ENCODE measurements around the gene KIF1B.

KIF1B gene

DNA sequence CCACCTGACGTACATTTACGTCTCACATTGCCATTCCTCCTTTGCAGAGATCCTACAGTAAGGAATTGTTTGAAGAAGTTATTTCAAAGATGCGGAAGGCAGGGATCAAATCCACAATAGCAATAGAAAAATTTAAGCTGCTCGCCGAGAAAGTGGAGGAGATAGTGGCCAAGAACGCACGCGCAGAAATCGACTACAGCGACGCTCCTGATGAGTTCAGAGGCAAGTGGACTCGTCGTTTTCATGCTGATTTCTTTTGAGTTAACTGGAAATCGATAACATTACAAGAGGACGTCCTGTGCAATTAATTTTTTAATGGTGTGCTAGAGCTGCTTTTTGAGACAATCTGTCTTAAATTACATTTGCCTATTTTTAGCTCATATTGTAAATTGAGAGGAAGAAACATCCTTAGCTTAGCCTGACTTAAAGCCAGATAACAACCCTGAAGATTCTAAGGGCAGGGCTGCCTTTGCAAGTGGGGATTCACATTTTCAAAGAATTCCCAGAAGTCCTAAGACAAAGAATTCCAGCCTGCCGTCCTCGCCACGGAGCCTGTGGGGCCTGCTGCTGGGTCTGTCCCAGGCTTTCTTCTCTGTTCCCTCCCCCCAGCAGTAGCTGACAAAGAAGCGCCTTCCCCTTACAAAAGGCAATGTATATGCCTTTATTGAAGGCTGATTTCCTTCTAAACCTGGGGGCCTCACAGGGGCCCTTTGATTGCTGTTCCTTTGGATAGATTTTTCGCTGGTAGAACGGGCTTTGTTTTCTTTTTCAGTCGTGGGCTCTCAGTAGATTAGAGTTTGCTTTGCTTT, 31.6 kb upstream of the KIF1B start:
- Histone ChIP-seq H3K9me3 (ENCODE audit: control insufficient read depth, insufficient read depth, low read length) (no peaks in the 10 kb centered on the region), H3K27me3 (ENCODE audit: control insufficient read depth, insufficient read depth, low read length) (no peaks in the 10 kb centered on the region), H3K27ac (ENCODE audit: low read length) (no peak overlapping the region), H3K4me1 (ENCODE audit: control insufficient read depth, insufficient read depth, low read length) (no peaks in the 10 kb centered on the region), H3K4me3 (ENCODE audit: low read length) (no peak overlapping the region), H3K36me3 (ENCODE audit: control insufficient read depth, insufficient read depth, low read length) (0 out of 2 replicates have a peak, but pooled peaks cover 3% of the 10 kb centered on the region)
- no peak for DNase-seq (ENCODE audit: low read depth, low spot score)
- no CpG with 5 or more reads among the region's 22 CpGs for WGBS (ENCODE audit: insufficient coverage, insufficient read length)

GRCh38 chr1:10179406-10180091, 30.8 kb upstream of the KIF1B start:
- WGBS (ENCODE audit: insufficient coverage, insufficient read length), result no CpG with 5 or more reads among the region's 23 CpGs
- H3K27me3 ChIP-seq (ENCODE audit: control insufficient read depth, insufficient read depth, low read length), result no peaks in the 10 kb centered on the region
- H3K9me3 ChIP-seq (ENCODE audit: control insufficient read depth, insufficient read depth, low read length), result no peaks in the 10 kb centered on the region
- H3K4me1 ChIP-seq (ENCODE audit: control insufficient read depth, insufficient read depth, low read length), result no peaks in the 10 kb centered on the region
- H3K36me3 ChIP-seq (ENCODE audit: control insufficient read depth, insufficient read depth, low read length), result 0 out of 2 replicates have a peak, but pooled peaks cover 3% of the 10 kb centered on the region
- no peak overlapping the region for H3K27ac ChIP-seq (ENCODE audit: low read length)
- no peak for DNase-seq (ENCODE audit: low read depth, low spot score)
- no peak overlapping the region for H3K4me3 ChIP-seq (ENCODE audit: low read length)

DNA sequence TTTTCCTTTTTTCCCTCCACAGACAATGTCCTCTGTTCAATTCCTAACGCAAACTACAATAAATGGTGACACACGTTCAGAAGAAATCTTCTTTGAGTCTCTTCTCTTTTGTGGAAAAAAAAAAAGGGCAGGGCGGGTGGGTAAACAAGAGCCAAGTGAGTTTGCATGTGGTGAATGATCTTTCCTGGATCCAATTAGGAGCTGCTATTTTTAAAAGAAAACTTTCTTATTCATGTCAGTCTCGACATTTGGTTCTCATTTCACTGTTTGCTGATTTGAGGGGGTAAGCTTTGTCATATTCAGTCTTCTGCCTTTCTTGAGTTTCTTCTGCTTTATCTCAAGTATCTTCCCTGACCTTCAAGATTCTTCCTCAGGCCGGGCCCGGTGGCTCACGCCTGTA, 29.2 kb upstream of the KIF1B start:
- Histone ChIP-seq H3K9me3 (ENCODE audit: control insufficient read depth, insufficient read depth, low read length) (no peaks in the 10 kb centered on the region), H3K27me3 (ENCODE audit: control insufficient read depth, insufficient read depth, low read length) (no peaks in the 10 kb centered on the region), H3K4me1 (ENCODE audit: control insufficient read depth, insufficient read depth, low read length) (no peaks in the 10 kb centered on the region), H3K36me3 (ENCODE audit: control insufficient read depth, insufficient read depth, low read length) (0 out of 2 replicates have a peak, but pooled peaks cover 3% of the 10 kb centered on the region), H3K4me3 (ENCODE audit: low read length) (no peak overlapping the region), H3K27ac (ENCODE audit: low read length) (no peak overlapping the region)
- WGBS (ENCODE audit: insufficient coverage, insufficient read length), result no CpG with 5 or more reads among the region's 7 CpGs
- no peak for DNase-seq (ENCODE audit: low read depth, low spot score)

DNA sequence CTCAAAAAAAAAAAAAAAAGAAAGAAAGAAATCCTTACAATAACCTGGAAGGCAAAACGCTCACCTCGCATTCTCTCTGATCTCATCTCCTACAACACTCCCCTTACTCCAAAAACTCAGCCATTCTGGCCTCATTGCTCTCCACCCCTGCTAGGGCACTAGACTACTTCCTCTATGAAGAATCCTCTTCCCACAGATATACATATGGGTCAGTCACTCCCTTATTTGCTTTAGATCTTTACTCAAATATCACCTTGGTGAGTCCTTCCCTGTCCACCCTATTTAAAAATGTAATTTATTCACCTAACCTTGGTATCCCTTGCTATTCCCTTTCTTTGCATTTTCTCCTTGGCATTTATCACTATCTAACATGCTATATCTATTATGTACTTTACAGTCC, 24.6 kb upstream of the KIF1B start:
- Histone ChIP-seq H3K36me3 (ENCODE audit: control insufficient read depth, insufficient read depth, low read length) (no peaks in the 10 kb centered on the region), H3K27me3 (ENCODE audit: control insufficient read depth, insufficient read depth, low read length) (no peaks in the 10 kb centered on the region)
- WGBS (ENCODE audit: insufficient coverage, insufficient read length), result no CpG with 5 or more reads among the region's 2 CpGs

GRCh38 chr1:10186331-10187025, 23.9 kb upstream of the KIF1B start:
- H3K27ac ChIP-seq (ENCODE audit: low read length), result no peak overlapping the region
- no CpG with 5 or more reads among the region's 12 CpGs for WGBS (ENCODE audit: insufficient coverage, insufficient read length)
- no peaks in the 10 kb centered on the region for H3K9me3 ChIP-seq (ENCODE audit: control insufficient read depth, insufficient read depth, low read length)
- no peaks in the 10 kb centered on the region for H3K36me3 ChIP-seq (ENCODE audit: control insufficient read depth, insufficient read depth, low read length)
- DNase-seq (ENCODE audit: low read depth, low spot score), result no peak
- no peaks in the 10 kb centered on the region for H3K4me1 ChIP-seq (ENCODE audit: control insufficient read depth, insufficient read depth, low read length)
- no peak overlapping the region for H3K4me3 ChIP-seq (ENCODE audit: low read length)
- no peaks in the 10 kb centered on the region for H3K27me3 ChIP-seq (ENCODE audit: control insufficient read depth, insufficient read depth, low read length)

More for the DNA sequence above, 24.6 kb upstream of the KIF1B start:
- no peak overlapping the region for H3K27ac ChIP-seq (ENCODE audit: low read length)
- H3K4me3 ChIP-seq (ENCODE audit: low read length), result no peak overlapping the region
- no peak for DNase-seq (ENCODE audit: low read depth, low spot score)
- no peaks in the 10 kb centered on the region for H3K9me3 ChIP-seq (ENCODE audit: control insufficient read depth, insufficient read depth, low read length)
- H3K4me1 ChIP-seq (ENCODE audit: control insufficient read depth, insufficient read depth, low read length), result no peaks in the 10 kb centered on the region

DNA sequence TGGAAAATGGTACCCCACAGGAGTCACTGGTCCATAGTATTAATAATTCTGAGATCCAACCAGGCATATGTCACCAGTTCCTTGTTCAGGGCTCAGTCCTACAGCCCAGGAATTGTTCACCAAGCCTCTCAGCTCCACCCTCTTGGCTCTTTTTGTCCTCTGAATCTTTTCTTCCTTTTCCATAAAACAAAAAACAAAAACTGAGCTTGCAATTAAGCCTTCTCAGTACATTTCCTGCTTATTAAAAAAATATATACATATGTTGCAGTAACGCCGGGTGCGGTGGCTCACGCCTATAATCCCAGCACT, 23.4 kb upstream of the KIF1B start:
- no CpG with 5 or more reads among the region's 4 CpGs for WGBS (ENCODE audit: insufficient coverage, insufficient read length)
- no peak overlapping the region for H3K4me3 ChIP-seq (ENCODE audit: low read length)
- no peaks in the 10 kb centered on the region for H3K4me1 ChIP-seq (ENCODE audit: control insufficient read depth, insufficient read depth, low read length)
- H3K27me3 ChIP-seq (ENCODE audit: control insufficient read depth, insufficient read depth, low read length), result no peaks in the 10 kb centered on the region
- no peaks in the 10 kb centered on the region for H3K9me3 ChIP-seq (ENCODE audit: control insufficient read depth, insufficient read depth, low read length)
- H3K27ac ChIP-seq (ENCODE audit: low read length), result no peak overlapping the region
- DNase-seq (ENCODE audit: low read depth, low spot score), result no peak
- no peaks in the 10 kb centered on the region for H3K36me3 ChIP-seq (ENCODE audit: control insufficient read depth, insufficient read depth, low read length)

DNA sequence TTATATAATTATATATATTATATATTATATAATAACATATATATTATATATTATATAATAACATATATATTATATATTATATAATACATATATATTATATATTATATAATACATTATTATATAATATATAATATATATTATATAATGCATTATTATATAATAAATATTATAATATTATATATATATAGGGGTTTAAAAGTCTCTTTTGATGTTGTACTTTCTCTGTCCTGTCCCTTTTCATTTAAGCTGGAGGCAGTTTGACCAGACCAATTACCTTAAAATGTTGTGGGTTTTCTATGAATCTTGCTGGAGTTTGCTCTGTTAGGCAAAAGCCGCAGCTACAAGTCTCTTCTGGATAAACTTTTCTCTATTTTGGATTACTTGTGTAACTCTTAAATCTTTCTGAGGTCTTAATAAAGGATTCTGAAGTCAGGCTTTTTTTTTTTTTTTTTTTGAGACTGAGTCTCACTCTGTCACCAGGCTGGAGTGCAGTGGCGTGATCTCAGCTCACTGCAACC, 22.2 kb upstream of the KIF1B start:
- no peaks in the 10 kb centered on the region for H3K4me1 ChIP-seq (ENCODE audit: control insufficient read depth, insufficient read depth, low read length)
- H3K4me3 ChIP-seq (ENCODE audit: low read length), result no peak overlapping the region
- H3K9me3 ChIP-seq (ENCODE audit: control insufficient read depth, insufficient read depth, low read length), result no peaks in the 10 kb centered on the region
- DNase-seq (ENCODE audit: low read depth, low spot score), result no peak
- no peak overlapping the region for H3K27ac ChIP-seq (ENCODE audit: low read length)
- WGBS (ENCODE audit: insufficient coverage, insufficient read length), result no CpG with 5 or more reads among the region's 2 CpGs
- H3K27me3 ChIP-seq (ENCODE audit: control insufficient read depth, insufficient read depth, low read length), result no peaks in the 10 kb centered on the region
- H3K36me3 ChIP-seq (ENCODE audit: control insufficient read depth, insufficient read depth, low read length), result no peaks in the 10 kb centered on the region

DNA sequence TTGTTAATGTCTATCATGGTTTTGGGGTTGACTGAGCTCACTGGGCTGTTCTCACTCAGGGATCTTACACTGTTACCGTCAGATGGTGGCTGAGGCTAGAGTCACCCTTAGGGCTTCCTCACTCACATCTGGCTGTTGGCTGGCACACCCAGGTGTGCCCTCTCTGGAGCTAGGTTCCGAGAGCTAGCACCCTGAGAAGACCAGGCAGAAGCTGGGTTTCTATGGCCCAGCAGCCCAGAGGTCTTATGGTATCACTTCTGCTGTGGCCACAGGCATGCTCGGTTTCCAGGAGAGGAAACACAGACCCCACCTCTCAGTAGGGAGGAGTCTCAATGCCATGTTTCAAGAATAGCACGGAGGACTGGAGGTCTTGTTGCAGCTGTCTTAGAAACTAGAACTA, 20.7 kb upstream of the KIF1B start:
- Histone ChIP-seq H3K4me3 (ENCODE audit: low read length) (no peak overlapping the region), H3K27ac (ENCODE audit: low read length) (no peak overlapping the region), H3K9me3 (ENCODE audit: control insufficient read depth, insufficient read depth, low read length) (no peaks in the 10 kb centered on the region), H3K27me3 (ENCODE audit: control insufficient read depth, insufficient read depth, low read length) (no peaks in the 10 kb centered on the region), H3K4me1 (ENCODE audit: control insufficient read depth, insufficient read depth, low read length) (no peaks in the 10 kb centered on the region), H3K36me3 (ENCODE audit: control insufficient read depth, insufficient read depth, low read length) (no peaks in the 10 kb centered on the region)
- no CpG with 5 or more reads among the region's 4 CpGs for WGBS (ENCODE audit: insufficient coverage, insufficient read length)
- DNase-seq (ENCODE audit: low read depth, low spot score), result no peak

DNA sequence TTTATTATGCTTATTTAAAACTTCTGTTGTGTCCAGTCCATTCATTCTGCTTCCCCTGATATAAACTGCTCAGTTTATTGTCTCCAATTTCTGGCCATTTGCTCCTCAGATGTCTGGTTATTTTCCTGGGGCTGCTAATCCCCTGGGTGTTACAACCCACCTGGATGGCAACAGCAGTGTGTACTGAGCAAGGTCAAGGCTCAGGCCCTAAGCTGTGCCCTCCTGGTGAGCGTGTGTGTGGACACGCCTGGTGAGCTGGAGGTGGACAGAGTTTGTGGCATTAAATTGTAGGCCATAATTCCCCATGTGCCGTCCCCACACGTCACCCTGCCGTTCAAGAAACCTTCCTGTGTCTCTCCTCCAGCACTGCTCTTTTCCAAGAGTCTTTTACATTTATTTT, 18.1 kb upstream of the KIF1B start:
- Histone ChIP-seq H3K9me3 (ENCODE audit: control insufficient read depth, insufficient read depth, low read length) (no peaks in the 10 kb centered on the region), H3K4me1 (ENCODE audit: control insufficient read depth, insufficient read depth, low read length) (no peaks in the 10 kb centered on the region), H3K27ac (ENCODE audit: low read length) (no peak overlapping the region), H3K36me3 (ENCODE audit: control insufficient read depth, insufficient read depth, low read length) (no peaks in the 10 kb centered on the region), H3K4me3 (ENCODE audit: low read length) (no peak overlapping the region), H3K27me3 (ENCODE audit: control insufficient read depth, insufficient read depth, low read length) (no peaks in the 10 kb centered on the region)
- no peak for DNase-seq (ENCODE audit: low read depth, low spot score)
- WGBS (ENCODE audit: insufficient coverage, insufficient read length), result no CpG with 5 or more reads among the region's 5 CpGs

DNA sequence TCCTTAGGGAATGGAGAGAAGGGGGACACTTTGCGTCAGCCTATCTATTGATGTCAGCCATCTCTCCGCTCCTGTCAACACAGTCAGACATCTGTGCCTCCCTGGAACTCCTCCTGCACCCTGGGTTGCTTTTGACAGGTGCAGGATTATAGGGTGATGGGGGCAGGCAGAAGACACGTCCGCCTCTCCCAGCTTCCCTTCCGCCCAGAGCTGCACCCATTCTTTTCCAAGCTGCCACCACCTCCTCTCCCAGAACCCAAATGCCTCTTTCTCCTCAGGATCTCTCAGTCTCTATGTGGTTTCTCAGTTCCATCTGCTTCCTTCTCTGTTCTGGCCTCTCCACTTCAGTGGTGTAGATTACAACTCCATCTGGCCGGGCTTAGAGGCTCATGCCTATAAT, 17.1 kb upstream of the KIF1B start:
- no CpG with 5 or more reads among the region's 6 CpGs for WGBS (ENCODE audit: insufficient coverage, insufficient read length)
- no peaks in the 10 kb centered on the region for H3K36me3 ChIP-seq (ENCODE audit: control insufficient read depth, insufficient read depth, low read length)
- no peak for DNase-seq (ENCODE audit: low read depth, low spot score)
- H3K9me3 ChIP-seq (ENCODE audit: control insufficient read depth, insufficient read depth, low read length), result no peaks in the 10 kb centered on the region
- no peaks in the 10 kb centered on the region for H3K4me1 ChIP-seq (ENCODE audit: control insufficient read depth, insufficient read depth, low read length)
- no peaks in the 10 kb centered on the region for H3K27me3 ChIP-seq (ENCODE audit: control insufficient read depth, insufficient read depth, low read length)
- H3K27ac ChIP-seq (ENCODE audit: low read length), result no peak overlapping the region
- no peak overlapping the region for H3K4me3 ChIP-seq (ENCODE audit: low read length)

Measured in iPS DF 6.9 (cell line).